Measurements from ENCODE around the gene TMEM203.

The TMEM203 gene

DNA sequence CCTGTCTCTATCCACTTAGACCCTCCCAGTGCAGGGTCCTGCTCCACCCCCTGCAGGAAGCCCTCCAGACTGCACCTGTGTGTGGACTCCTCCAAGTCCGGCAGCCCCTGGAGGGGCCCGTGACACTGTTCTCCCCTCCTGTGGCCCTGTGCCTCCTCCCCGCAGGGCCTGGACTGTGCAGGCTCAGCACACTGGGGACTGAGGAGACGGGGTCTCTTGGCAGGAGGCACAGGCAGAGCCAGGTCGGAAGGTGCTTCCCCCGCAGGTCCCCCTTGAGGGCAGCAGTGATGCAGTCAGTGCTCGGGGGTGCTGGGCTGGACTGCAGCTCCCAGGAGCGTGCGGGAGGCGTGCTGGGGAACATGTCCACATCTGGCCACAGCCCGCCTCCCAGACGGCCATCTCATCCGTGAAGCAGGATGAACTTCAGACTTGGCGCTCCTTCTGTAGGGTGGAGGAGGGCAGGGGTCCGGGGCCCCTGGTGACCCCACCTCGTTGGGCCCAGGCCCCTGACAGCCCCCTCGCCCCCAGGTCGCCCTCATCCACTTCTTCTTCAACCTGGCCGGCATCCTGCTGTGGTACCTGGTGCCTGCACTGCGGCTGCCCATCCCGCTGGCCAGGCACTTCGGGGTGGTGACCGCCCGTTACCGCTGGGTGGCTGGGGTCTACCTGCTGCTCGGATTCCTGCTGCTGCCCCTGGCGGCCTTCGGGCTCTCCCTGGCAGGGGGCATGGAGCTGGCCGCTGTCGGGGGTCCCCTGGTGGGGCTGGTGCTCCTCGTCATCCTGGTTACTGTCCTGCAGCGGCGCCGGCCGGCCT, 30.2 kb upstream of the TMEM203 start:
- ATAC-seq: no peak
- Mint-ChIP-seq H3K4me1 (peaks cover 48% of the 10 kb centered on the region), H3K27me3 (peaks cover 32% of the 10 kb centered on the region), H3K4me3 (peak overlapping the region; percentile 45), H3K27ac (peak overlapping the region; percentile 63), H3K9me3 (no peaks in the 10 kb centered on the region), H3K36me3 (no peaks in the 10 kb centered on the region)

DNA sequence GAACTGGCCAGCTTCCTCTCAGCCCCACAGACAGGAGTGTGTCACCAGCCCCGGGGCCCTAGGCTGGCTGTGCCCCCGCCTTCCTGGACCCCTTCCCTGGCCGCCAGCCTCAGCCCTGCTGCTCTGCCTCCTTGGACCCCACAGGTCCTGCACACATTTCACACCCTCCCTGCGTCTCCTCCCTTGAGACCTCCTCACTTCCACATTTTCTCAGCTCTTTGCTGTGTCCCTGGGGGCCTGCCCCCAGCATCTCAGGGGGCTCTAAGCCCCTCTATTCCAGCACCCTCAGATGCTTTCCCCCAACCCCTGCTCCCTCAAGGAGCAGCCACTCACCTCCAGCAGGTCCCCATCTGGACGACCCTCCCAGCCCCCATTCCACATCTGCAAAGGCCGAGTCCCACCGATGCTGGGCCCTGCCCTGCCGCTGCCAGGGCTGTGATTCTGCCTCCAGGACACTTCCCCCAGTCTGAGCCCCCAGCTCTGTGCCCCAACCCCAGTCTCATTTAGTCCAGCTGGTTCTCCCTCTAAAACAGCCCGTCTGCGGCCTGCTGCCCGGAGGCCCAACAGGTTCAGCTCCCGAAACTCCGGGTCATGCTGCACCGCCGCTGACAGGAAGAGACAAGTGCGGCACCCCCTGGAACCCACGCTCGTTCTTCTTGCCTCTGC, 29.4 kb upstream of the TMEM203 start:
- Mint-ChIP-seq H3K4me1 (peaks cover 48% of the 10 kb centered on the region), H3K4me3 (peak overlapping the region; percentile 45), H3K9me3 (no peaks in the 10 kb centered on the region), H3K36me3 (no peaks in the 10 kb centered on the region), H3K27ac (peak overlapping the region; percentile 63), H3K27me3 (peaks cover 38% of the 10 kb centered on the region)
- peak; percentile 49 for ATAC-seq

DNA sequence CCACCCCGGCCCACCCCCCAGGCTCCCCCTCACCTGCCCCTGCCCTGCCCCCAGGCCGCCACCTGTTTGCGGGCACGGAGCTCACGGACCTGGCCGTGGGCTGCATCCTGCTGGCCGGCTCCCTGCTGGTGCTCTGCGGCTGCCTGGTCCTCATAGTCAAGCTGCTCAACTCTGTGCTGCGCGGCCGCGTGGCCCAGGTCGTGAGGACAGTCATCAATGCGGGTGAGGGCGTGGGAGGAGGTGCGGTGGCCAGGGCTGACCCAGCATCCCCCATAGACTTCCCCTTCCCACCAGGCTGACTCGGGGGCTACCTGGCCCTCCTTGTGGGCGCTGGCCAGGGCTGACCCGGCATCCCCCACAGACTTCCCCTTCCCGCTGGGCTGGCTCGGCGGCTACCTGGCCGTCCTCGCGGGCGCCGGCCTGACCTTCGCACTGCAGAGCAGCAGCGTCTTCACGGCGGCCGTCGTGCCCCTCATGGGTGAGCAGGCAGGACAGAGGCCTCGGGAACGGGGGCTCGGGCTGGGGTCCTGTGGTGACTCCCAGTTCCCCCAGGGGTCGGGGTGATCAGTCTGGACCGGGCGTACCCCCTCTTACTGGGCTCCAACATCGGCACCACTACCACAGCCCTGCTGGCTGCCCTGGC, 28.7 kb upstream of the TMEM203 start:
- peak overlapping the region; percentile 63 for H3K27ac Mint-ChIP-seq

DNA sequence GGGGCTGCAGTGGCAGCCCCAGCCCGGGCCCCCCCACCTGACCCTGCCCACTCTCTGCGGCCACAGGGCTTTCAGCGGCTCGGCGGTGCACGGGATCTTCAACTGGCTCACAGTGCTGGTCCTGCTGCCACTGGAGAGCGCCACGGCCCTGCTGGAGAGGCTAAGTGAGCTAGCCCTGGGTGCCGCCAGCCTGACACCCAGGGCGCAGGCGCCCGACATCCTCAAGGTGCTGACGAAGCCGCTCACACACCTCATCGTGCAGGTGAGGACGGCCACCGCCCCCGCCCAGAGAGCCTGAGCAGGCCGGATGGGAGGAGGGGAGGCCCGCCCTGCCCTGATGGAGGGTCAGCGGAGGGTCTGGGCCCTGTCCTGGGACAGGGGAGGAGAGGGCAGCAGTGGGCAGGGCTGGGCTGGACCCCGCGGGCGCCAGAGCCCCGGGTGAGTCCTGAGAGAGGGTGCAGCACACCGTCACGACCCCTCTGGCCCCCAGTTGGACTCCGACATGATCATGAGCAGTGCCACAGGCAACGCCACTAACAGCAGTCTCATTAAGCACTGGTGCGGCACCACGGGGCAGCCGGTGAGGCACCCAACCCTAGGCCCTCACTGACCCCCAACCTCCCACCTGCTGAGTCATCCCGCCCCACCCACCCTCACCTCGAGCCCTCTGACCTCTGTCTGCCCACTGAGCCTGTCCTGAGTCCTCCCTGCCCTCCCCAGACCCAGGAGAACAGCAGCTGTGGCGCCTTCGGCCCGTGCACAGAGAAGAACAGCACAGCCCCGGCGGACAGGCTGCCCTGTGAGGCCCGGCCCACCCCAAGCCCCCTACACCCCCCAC, 27.9 kb upstream of the TMEM203 start:
- H3K36me3 Mint-ChIP-seq: no peaks in the 10 kb centered on the region
- peaks cover 34% of the 10 kb centered on the region for H3K4me1 Mint-ChIP-seq
- peaks cover 38% of the 10 kb centered on the region for H3K27me3 Mint-ChIP-seq
- H3K9me3 Mint-ChIP-seq: no peaks in the 10 kb centered on the region
- no peak for ATAC-seq
- H3K27ac Mint-ChIP-seq: no peak overlapping the region
- no peak overlapping the region for H3K4me3 Mint-ChIP-seq

More for the DNA sequence above, 28.7 kb upstream of the TMEM203 start:
- Mint-ChIP-seq H3K4me1 (peaks cover 41% of the 10 kb centered on the region), H3K4me3 (no peak overlapping the region), H3K9me3 (no peaks in the 10 kb centered on the region), H3K27me3 (peaks cover 38% of the 10 kb centered on the region), H3K36me3 (no peaks in the 10 kb centered on the region)
- no peak for ATAC-seq

DNA sequence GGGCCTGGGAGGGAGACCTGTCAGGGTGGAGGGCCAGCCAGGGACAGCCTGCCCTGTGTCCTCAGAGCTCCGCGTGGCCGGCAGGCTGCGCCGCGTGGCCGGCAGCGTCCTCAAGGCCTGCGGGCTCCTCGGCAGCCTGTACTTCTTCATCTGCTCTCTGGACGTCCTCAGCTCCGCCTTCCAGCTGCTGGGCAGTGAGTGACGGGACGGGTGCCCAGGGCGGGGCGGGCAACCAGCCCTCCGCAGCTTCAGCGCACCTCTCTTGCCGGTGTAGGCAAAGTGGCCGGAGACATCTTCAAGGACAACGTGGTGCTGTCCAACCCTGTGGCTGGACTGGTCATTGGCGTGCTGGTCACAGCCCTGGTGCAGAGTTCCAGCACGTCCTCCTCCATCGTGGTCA, 27.1 kb upstream of the TMEM203 start:
- no peaks in the 10 kb centered on the region for H3K9me3 Mint-ChIP-seq
- H3K4me1 Mint-ChIP-seq: peaks cover 30% of the 10 kb centered on the region
- peaks cover 44% of the 10 kb centered on the region for H3K27me3 Mint-ChIP-seq
- no peak for ATAC-seq
- no peaks in the 10 kb centered on the region for H3K36me3 Mint-ChIP-seq
- no peak overlapping the region for H3K4me3 Mint-ChIP-seq
- no peak overlapping the region for H3K27ac Mint-ChIP-seq

DNA sequence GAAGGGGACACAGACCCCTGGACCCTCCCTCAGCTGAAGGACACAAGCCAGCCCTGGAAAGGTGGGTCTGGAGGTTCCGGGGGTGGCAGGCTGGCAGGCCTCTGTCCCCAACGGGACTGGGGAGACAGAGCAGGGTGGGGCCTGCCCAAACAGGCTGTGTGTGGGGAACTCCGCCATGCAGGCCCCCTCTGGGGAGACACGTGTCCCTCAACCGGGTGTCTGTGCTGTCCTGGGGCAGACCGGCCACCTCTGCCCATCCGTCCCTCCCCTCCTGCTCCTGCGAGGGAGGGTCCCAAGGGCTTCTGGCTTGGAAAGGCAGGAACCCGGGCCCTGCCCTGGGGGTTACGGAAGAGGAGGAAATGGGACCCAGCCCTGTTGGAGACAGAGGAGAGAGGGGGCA, 26.7 kb upstream of the TMEM203 start:
- peaks cover 30% of the 10 kb centered on the region for H3K4me1 Mint-ChIP-seq
- H3K27ac Mint-ChIP-seq: no peak overlapping the region
- ATAC-seq: no peak
- no peak overlapping the region for H3K4me3 Mint-ChIP-seq
- H3K27me3 Mint-ChIP-seq: peaks cover 47% of the 10 kb centered on the region
- H3K36me3 Mint-ChIP-seq: no peaks in the 10 kb centered on the region
- H3K9me3 Mint-ChIP-seq: no peaks in the 10 kb centered on the region

DNA sequence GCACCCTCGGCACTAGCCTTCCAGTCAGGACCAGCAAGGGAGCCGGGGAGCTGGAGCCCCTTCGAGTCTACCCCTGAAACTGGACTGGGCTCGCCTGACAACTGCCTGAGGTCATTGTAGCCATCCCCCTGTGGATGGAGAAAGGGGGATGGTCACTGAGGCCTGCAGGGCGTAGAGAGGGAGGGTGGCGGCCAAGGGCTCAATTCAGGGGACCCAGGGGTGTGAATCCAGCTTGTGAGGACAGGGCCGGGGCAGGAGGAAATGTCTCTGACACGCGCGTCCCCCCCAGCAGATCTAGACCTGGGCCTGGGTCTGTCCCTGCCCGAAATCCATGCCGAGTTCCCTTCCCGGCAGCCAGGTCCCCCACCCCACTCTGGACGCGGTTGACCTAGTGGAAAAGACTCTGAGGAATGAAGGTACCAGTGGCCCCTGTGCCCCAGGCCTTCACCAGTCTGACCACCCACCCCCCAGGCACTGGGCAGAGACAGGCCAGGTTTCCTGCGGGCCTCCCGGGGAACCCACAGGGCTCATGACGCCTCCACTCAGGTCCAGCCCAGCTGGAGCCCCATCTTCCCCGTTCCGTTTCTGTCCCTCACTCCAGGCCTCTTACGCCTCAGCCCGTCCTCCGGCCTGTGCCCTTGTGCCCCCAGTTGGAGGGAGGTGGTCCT, 26.1 kb upstream of the TMEM203 start:
- H3K27me3 Mint-ChIP-seq: peaks cover 47% of the 10 kb centered on the region
- no peak for ATAC-seq

DNA sequence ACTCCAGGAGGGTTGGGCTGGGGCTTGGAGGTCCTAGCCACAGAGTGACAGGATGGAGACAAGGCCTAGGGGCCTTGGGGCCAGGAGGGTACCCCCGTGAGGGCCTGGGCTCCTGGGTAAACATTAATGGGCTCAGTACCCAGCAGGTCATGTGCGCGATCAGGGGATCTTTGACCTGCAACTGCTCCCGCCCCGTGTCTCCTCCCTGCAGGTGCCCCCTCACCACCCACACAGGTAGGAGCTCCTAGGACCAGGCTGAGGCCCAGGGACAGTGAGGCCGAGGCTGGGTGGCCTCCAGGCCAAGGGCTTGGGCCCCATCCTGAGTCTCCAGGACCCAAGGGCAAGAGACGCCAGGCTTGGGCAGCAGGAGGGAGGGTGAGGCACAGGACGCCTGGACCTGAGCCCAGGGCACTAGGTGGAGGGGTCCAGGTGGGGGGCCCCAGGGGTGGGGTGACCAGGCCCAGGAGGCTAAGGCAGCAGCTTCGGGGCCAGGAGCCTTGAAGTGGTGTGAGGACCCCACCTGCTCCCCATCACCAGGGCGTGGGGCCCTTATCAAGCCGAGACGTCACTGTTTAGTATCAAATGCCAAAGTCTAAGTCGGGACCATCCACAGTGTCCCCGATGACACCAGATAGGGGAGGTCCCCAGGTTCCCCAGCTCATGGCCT, 25.4 kb upstream of the TMEM203 start, which contains the start of gene SLC34A3:
SLC34A3 (plus strand) TSS at position 197 of the 667 bp plus-strand sequence. CDS start 802 bp downstream, outside the sequence.
- Mint-ChIP-seq H3K4me3 (no peak within 1 kb of the TSS), H3K36me3 (no peaks in the 10 kb centered on the region), H3K4me1 (peaks cover 20% of the 10 kb centered on the region), H3K27ac (no peak within 1 kb of the TSS), H3K9me3 (no peaks in the 10 kb centered on the region), H3K27me3 (peaks cover 47% of the 10 kb centered on the region)
- ATAC-seq: no peak

More for the DNA sequence above, 26.1 kb upstream of the TMEM203 start:
- Mint-ChIP-seq H3K27ac (no peak overlapping the region), H3K4me3 (no peak overlapping the region), H3K36me3 (no peaks in the 10 kb centered on the region), H3K9me3 (no peaks in the 10 kb centered on the region), H3K4me1 (peaks cover 25% of the 10 kb centered on the region)

DNA sequence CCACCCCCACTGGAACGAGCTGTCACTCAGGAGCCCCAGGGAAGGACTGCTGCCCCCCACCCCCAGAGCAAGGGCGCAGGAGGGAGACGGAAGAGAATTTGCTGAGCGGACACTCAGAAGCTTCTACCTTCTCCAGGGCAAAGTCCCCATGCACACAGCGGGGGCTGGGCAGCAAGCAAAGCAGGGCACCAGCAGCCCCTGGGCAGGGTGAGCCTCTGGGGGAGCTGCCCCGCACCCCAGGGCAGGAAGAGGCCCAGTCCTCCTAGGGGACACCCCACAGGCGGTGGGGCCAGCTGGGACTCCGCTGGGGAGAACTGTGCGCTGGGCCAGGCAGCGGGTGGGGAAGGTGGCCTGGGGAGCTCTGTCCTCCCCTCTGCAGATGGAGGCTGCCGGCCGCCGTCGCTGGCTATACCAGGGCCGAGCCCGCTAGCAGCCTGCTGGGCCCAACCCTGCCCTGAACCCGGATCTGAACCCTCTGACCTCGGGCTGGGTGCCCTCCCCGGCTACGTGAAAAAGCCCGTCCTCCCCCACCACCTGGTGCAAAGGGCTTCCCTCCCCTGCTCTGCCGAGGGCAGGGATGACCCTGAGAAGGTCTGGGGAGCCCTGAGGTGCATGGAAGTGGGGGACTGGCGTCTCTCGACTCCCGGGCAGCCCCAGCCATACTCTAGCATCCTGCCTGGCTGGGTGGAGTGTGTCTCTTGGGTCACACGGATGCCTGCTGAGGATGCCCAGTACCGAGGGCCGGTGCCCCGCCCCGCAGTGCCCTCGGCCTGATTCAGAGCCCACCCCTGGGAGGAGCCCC, 24.7 kb upstream of the TMEM203 start:
- no peaks in the 10 kb centered on the region for H3K36me3 Mint-ChIP-seq
- no peak for ATAC-seq
- no peak overlapping the region for H3K4me3 Mint-ChIP-seq
- peaks cover 43% of the 10 kb centered on the region for H3K27me3 Mint-ChIP-seq
- H3K9me3 Mint-ChIP-seq: no peaks in the 10 kb centered on the region
- peaks cover 14% of the 10 kb centered on the region for H3K4me1 Mint-ChIP-seq
- no peak overlapping the region for H3K27ac Mint-ChIP-seq

DNA sequence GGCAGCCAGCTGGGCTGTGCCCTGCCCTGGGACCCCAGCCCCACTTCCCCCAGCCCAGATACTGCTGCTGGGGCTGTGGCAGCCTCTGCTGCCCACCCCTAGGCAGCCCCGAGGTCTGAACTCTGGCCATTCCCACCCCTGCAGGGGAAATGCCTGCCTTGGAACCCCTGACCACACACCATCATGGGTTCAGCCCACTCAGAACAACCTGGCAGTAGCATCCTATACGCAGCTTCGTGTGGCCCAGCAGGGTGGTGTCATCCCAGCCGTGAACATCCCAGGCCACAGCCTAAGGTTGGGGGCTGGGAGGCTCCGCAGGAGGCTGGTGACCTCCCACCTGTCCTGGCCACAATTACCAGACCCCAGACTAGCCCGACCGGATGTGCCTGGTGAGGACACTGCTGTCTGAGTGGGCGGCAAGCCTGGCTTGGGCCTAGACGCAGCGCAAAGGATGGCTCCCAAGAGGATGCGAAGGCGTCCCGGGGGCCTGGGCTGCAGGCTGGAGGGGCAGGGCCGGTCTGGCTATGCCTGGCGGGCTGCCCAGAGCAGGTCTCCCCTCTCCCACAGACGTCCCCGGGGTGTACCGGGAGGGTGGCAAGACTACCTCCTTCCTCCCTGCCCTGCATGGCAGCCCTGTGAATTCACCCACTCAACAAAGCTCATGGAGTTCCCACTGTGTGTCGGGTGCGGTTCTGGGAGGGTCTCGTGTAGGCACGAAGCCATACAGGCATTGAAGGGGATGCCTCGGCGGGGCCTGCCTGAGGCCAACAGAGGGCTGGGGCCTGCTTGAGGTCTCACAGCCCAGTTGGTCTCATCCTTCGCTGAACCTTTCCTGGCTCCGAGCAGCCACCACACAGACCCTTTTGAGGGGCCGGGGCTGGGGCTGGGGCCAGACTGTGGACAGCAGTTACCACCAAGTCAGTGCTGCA, 23.8 kb upstream of the TMEM203 start:
- Mint-ChIP-seq H3K9me3 (no peaks in the 10 kb centered on the region), H3K4me1 (peaks cover 7% of the 10 kb centered on the region), H3K27me3 (peaks cover 35% of the 10 kb centered on the region), H3K27ac (no peak overlapping the region), H3K36me3 (no peaks in the 10 kb centered on the region), H3K4me3 (no peak overlapping the region)
- no peak for ATAC-seq

DNA sequence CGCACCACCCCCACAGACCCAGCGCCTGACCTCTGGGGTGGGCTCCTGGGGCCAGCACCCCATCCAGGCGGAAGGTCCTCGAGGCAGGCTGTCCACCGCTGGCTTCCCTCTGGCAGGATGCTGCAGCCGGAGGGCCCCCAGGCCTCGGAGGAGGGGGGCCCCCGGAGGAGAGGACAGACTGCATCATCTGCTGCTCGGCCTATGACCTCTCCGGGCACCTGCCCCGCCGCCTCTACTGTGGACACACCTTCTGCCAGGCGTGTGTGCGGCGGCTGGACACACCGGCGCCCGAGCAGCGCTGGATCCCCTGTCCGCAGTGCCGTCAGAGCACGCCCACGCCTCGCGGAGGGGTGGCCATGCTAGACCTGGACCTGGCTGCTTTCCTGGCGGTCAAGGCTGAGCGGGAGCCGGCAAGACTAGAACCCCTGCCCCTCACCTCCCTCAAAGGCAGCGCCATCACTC, 23.1 kb upstream of the TMEM203 start:
- H3K4me1 Mint-ChIP-seq: peaks cover 13% of the 10 kb centered on the region
- H3K36me3 Mint-ChIP-seq: no peaks in the 10 kb centered on the region
- no peaks in the 10 kb centered on the region for H3K9me3 Mint-ChIP-seq
- H3K27ac Mint-ChIP-seq: no peak overlapping the region
- ATAC-seq: no peak
- no peak overlapping the region for H3K4me3 Mint-ChIP-seq
- H3K27me3 Mint-ChIP-seq: peaks cover 35% of the 10 kb centered on the region

DNA sequence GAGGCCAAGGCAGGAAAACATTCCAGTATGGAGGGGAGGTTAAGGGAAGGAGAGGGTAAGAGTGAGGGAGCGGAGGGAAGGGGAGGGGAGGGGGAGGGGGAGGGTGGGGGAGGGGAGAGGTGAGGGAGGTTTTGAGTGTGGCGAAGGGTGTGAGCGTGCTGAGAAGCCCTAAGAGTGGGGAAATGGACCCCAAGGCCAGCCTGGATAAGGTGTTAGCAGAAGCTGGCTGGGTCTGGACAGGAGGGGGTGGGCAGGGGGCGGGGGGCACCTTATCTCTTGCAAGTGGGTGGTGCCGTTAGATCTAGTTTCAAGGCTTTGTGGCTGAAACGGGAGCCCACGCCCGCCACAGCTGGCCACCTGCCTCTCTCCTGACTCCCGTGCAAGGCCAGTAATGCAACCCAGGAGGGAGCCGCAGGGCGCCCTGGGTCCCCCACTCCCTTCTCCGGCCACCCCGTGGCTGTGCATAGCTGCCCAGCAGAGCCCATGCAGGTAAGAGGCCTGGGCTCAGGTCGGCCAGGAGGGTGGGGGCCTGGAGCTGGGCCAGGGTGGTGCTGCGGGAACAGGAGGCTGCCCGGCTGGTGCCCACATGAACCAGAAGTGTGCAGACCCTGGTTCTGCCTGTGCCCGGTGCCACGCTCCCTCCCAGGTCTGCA, 22.5 kb upstream of the TMEM203 start:
- Mint-ChIP-seq H3K36me3 (no peaks in the 10 kb centered on the region), H3K4me1 (peaks cover 16% of the 10 kb centered on the region), H3K4me3 (no peak overlapping the region), H3K9me3 (no peaks in the 10 kb centered on the region), H3K27ac (peak overlapping the region; percentile 58), H3K27me3 (peaks cover 35% of the 10 kb centered on the region)
- ATAC-seq: no peak
